HG03571 (cell line): ENCODE measurements around the gene RAPGEF5.
A peak's percentile ranks its signal among the peaks of the same experiment; 100 is the strongest.
"Not testable (repeated sequence)": the region's sequence is repeated elsewhere in the genome, so short reads cannot be mapped to it uniquely, and the experiment has no call there.

ENCODE experiments used
- ATAC-seq: cut with Tn5 transposase; IDR thresholded peaks from one replicate; pipeline ENCODE4 v1.9.1; 2021; ENCODE audit not compliant: unreplicated experiment

RAPGEF5 gene

GRCh38 chr7:22094413-22095342, 262.3 kb downstream of the RAPGEF5 start:
- ATAC-seq, result no peak

- ATAC-seq, result no peak
Measured at GRCh38 chr7:22093936-22094335, 263.0 kb downstream of the RAPGEF5 start.

- no peak for ATAC-seq
Measured at GRCh38 chr7:22093001-22093400, 264.0 kb downstream of the RAPGEF5 start.

- ATAC-seq, result not testable (repeated sequence)
Measured at GRCh38 chr7:22090958-22091525, 265.9 kb downstream of the RAPGEF5 start.

GRCh38 chr7:22090512-22090911, 266.4 kb downstream of the RAPGEF5 start:
- no peak for ATAC-seq

GRCh38 chr7:22090107-22090506, 266.8 kb downstream of the RAPGEF5 start:
- no peak for ATAC-seq

- ATAC-seq, result no peak
Measured at GRCh38 chr7:22088827-22089226, 268.1 kb downstream of the RAPGEF5 start.

- ATAC-seq, result no peak
Measured at GRCh38 chr7:22087861-22088260, 269.1 kb downstream of the RAPGEF5 start.

GRCh38 chr7:22083704-22084240, 273.2 kb downstream of the RAPGEF5 start:
- no peak for ATAC-seq

- peak; percentile 98 for ATAC-seq
Measured at GRCh38 chr7:22082886-22083703, 273.9 kb downstream of the RAPGEF5 start.

GRCh38 chr7:22082553-22082885, 274.4 kb downstream of the RAPGEF5 start:
- peak; percentile 8 for ATAC-seq

- not testable (repeated sequence) for ATAC-seq
Measured at GRCh38 chr7:22080219-22080618, 276.7 kb downstream of the RAPGEF5 start.

GRCh38 chr7:22078872-22079271, 278.1 kb downstream of the RAPGEF5 start:
- not testable (repeated sequence) for ATAC-seq

GRCh38 chr7:22075561-22075960, 281.4 kb downstream of the RAPGEF5 start:
- no peak for ATAC-seq

GRCh38 chr7:22074897-22075296, 282.1 kb downstream of the RAPGEF5 start:
- ATAC-seq, result no peak
